ENCODE results near the gene GSX1.
"Not testable (repeated sequence)": the region's sequence is repeated elsewhere in the genome, so short reads cannot be mapped to it uniquely, and the experiment has no call there.

The GSX1 gene

DNA sequence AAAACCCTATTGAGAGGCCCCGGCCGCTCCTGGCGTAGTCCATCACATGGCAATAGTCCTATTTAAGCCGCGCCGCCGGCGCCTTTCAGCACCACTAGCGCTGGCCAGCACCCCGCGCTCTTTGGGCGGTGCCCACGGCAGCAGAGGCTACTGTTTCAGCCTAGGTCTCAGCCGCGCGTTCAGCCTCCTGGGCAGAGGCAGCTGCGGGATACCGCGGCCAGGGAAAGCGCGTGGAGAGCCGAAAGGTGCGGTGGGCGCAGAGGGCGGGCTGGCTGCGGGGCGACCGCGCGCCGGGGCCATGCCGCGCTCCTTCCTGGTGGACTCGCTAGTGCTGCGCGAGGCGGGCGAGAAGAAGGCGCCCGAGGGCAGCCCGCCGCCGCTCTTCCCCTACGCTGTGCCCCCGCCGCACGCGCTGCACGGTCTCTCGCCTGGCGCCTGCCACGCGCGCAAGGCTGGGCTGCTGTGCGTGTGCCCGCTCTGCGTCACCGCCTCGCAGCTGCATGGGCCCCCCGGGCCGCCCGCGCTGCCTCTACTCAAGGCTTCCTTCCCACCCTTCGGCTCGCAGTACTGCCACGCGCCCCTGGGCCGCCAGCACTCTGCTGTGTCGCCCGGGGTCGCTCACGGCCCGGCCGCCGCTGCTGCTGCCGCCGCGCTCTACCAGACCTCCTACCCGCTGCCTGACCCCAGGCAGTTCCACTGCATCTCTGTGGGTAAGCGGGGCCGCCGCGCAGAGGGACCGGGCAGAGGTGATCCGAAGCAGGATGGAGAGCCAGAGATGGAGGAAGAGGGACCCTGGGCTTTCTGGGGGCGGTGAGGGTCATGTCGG is at the start of gene GSX1:
Gene GSX1 (plus strand): TSS at position 91 of the 826 bp plus-strand sequence. CDS start 208 bp downstream, at position 299.
- H3K4me3 ChIP-seq (ENCODE audit: low read length) = peak within 1 kb of the TSS; percentile 24
- DNase-seq (ENCODE audit: low read depth) = peak; percentile 62
- TF ChIP-seq, protein P1, sequence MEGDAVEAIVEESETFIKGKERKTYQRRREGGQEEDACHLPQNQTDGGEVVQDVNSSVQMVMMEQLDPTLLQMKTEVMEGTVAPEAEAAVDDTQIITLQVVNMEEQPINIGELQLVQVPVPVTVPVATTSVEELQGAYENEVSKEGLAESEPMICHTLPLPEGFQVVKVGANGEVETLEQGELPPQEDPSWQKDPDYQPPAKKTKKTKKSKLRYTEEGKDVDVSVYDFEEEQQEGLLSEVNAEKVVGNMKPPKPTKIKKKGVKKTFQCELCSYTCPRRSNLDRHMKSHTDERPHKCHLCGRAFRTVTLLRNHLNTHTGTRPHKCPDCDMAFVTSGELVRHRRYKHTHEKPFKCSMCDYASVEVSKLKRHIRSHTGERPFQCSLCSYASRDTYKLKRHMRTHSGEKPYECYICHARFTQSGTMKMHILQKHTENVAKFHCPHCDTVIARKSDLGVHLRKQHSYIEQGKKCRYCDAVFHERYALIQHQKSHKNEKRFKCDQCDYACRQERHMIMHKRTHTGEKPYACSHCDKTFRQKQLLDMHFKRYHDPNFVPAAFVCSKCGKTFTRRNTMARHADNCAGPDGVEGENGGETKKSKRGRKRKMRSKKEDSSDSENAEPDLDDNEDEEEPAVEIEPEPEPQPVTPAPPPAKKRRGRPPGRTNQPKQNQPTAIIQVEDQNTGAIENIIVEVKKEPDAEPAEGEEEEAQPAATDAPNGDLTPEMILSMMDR (conservative IDR thresholded peaks at IDR 0.05; ENCODE audit: low read length) = no peak

DNA sequence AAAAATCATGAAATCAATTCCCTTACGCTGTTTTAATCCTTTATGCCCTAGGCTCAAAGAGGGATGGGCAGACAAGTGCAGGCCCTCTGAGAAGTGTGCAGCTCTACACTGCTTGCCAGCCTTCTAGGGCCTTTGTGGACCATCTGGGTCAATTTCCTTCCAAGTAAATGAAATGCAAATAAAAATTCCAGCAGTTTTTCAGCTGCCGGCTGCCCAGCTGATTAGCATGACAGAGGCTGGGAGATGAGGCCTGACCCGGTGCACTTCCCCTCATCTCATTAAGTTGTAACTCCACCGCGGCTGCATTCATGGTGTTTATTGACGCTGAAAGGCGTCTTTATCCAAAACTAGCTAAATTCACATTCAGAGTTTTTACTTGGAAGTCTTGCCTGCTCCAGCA is 47.5 kb upstream of the GSX1 start:
- H3K4me3 ChIP-seq (ENCODE audit: low read length) = no peak overlapping the region
- no peak for DNase-seq (ENCODE audit: low read depth)
- TF ChIP-seq, protein P1 (conservative IDR thresholded peaks at IDR 0.05; ENCODE audit: low read length) = no peak

DNA sequence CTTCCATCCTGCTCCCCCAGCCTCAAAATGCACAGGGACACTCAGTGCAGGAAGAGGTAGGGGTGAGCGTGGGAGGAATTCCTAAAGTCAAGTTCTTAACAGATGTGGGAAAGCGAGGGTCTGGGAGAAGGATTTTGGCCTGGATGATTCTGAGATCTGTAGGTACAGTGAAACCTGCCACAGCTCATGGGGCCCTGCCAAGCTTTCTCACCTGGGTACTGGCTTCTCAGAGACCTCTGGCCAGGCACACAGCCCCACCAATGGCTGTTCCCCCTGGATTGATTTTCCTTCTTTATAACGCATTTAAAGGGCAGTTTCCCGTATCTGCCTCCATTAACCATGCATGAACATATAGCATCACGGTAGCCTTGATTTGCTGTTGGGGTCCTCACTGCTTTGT is 47.0 kb upstream of the GSX1 start:
- H3K4me3 ChIP-seq (ENCODE audit: low read length) = no peak overlapping the region
- TF ChIP-seq, protein P1 (conservative IDR thresholded peaks at IDR 0.05; ENCODE audit: low read length) = no peak
- DNase-seq (ENCODE audit: low read depth) = no peak

DNA sequence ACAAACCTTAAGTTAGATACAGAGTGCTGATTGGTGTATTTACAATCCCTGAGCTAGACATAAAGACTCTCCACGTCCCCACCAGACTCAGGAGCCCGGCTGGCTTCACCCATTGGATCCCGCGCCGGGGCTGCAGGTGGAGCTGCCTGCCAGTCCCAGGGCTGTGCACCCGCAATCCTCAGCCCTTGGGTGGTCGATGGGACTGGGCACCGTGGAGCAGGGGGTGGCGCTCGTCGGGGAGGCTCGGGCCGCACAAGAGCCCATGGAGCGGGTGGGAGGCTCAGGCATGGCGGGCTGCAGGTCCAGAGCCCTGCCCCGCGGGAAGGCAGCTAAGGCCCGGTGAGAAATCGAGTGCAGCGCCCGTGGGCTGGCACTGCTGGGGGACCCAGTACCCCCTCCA is 44.1 kb upstream of the GSX1 start:
- DNase-seq (ENCODE audit: low read depth); H3K4me3 ChIP-seq (ENCODE audit: low read length): not testable (repeated sequence)

DNA sequence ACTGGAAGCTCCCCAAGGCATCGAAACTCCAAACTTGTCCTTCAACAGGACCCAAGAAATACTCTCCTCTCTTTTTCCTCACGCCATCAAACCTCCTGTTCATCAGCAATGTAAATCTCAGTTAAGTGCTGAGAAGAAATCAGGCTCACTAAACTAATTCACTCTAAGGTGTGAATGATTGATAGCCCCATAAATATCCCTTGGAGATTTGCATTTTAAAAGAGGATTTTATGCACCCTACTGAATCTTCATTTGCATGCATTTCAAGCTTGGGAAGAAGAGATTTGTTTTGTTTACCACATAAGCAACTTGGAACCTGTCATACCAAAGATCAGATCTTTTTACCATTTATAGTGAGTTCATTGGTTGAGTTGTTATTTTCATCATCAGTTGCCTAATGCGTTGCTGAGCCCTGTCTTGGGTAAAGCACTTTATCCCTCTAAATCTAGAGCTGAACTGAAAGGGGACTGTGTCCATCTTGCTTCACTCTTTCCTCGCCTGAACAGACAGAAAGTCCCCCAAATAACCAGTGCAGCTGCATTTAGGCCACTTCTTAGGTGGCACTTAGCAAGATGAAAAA is 40.2 kb upstream of the GSX1 start:
- no peak for DNase-seq (ENCODE audit: low read depth)
- TF ChIP-seq, protein P1 (conservative IDR thresholded peaks at IDR 0.05; ENCODE audit: low read length) = no peak
- H3K4me3 ChIP-seq (ENCODE audit: low read length) = no peak overlapping the region

DNA sequence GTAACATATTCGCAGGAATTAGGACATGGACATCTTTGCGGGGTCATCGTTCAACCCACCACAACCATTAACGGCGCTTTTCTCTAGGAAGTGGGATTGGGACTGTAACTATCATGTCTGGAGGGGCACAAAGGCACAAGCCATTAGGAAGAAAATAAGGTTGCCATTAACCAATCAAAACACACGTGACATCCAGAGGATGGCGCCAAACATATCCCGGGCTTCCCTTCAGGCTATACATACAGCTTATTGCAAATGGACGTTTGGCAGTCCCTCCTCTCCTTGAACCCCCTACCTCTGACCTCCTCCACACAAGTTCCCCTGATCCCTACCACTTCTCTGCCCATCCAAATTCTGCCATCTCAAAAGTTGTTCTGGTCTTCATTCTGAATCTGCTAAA is 26.6 kb upstream of the GSX1 start:
- DNase-seq (ENCODE audit: low read depth) = no peak
- TF ChIP-seq, protein P1 (conservative IDR thresholded peaks at IDR 0.05; ENCODE audit: low read length) = no peak
- no peak overlapping the region for H3K4me3 ChIP-seq (ENCODE audit: low read length)

DNA sequence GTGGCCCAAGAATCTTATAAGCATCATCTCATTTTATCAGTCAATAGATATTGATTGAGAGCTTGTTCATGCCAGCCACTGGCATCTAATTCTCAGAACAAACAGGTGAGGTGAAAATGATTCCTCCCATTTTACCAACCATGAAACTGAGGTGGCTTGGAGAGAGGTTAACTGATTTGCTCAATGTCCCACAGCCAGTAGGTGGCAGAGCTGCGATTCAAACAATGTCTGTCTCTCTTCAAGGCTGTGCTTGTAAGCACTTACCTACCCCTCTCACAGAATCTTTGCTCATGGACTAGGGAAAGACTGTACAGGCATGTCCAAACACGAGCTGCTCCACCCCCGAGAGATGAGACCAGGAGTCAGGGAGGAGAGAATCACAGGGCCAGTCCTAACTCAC is 21.5 kb upstream of the GSX1 start:
- H3K4me3 ChIP-seq (ENCODE audit: low read length) = no peak overlapping the region
- DNase-seq (ENCODE audit: low read depth) = peak; percentile 12
- TF ChIP-seq, protein P1 (conservative IDR thresholded peaks at IDR 0.05; ENCODE audit: low read length) = peak; percentile 49

All from AG10803 (cell line).